A549 treated with Mapracorat at 1 μM for 4 hours (cell line): ENCODE data around the gene TENT4A. TPM values are rescaled to one million over a fixed set of nuclear protein-coding genes. Genes with fewer than 3 reads are reported as not detected.

ENCODE experiments used
- total RNA-seq: library from RNA; stranded (reverse); fragments of 200-300 nt; extraction: Qiagen RNA extraction; gene quantifications from 5 replicates; pipeline ENCODE4 v1.2.3, GENCODE V29; 2022

TENT4A gene
- total RNA-seq, result 17.3 to 23.9 TPM (median 22.5 TPM) in 5 replicates

GRCh38 chr5:6713274-6714225, at the start of gene TENT4A:
TENT4A (plus strand) TSS chr5:6713432; CDS start chr5:6713984, 552 bp downstream.

Other genes starting within 250 kb of the TENT4A start
- 89.3 to 95.3 TPM (median 92.7 TPM) in 5 replicates for gene NSUN2, start 80.4 kb upstream of the TENT4A start, total RNA-seq
- gene SRD5A1, start 80.0 kb upstream of the TENT4A start, total RNA-seq, result 15.6 to 32.1 TPM (median 29.2 TPM) in 5 replicates